GM08714 (cell line): ENCODE results near the gene IRF4.
A peak's percentile ranks its signal among the peaks of the same experiment; 100 is the strongest.

Source experiments
- H3K4me3 ChIP-seq: fragments of 200-500 bp; sonication (Bioruptor generic); 2 replicates; pipeline ENCODE4 v1.5.1; 2014; ENCODE audit warnings: mild to moderate bottlenecking, low read length, inconsistent platforms
- ZNF274 ChIP-seq: IDR thresholded peaks from 2 replicates; pipeline ENCODE4 v1.6.1; 2012; ENCODE audit warnings: mild to moderate bottlenecking, low read depth, low read length

The IRF4 gene

GRCh38 chr6:401994-402640 lies 10.6 kb downstream of the IRF4 start:
- TF ChIP-seq ZNF274, result no peak
- H3K4me3 ChIP-seq, result peak overlapping the region; percentile 17; the same call in 1 of the 2 replicates

- TF ChIP-seq ZNF274, result no peak
- H3K4me3 ChIP-seq, result peak overlapping the region; percentile 9; the same call in 1 of the 2 replicates
These were observed 11.5 kb downstream of the IRF4 start for GRCh38 chr6:402901-403658.

GRCh38 chr6:403659-404655 lies 12.4 kb downstream of the IRF4 start:
- H3K4me3 ChIP-seq, result peak overlapping the region; percentile 15; the same call in 1 of the 2 replicates
- TF ChIP-seq ZNF274, result no peak

GRCh38 chr6:404685-405423 lies 13.3 kb downstream of the IRF4 start:
- TF ChIP-seq ZNF274, result no peak

GRCh38 chr6:408148-408547 lies 16.6 kb downstream of the IRF4 start:
- no peak overlapping the region for H3K4me3 ChIP-seq
- TF ChIP-seq ZNF274, result no peak

More at GRCh38 chr6:404685-405423, 13.3 kb downstream of the IRF4 start:
- no peak overlapping the region; the same call in 1 of the 2 replicates for H3K4me3 ChIP-seq

- TF ChIP-seq ZNF274, result no peak
- H3K4me3 ChIP-seq, result no peak overlapping the region
These were observed 17.1 kb downstream of the IRF4 start for GRCh38 chr6:408599-409102.

GRCh38 chr6:409370-409972 lies 17.9 kb downstream of the IRF4 start:
- no peak for TF ChIP-seq ZNF274
- no peak overlapping the region for H3K4me3 ChIP-seq

GRCh38 chr6:410555-411395 lies 19.2 kb downstream of the IRF4 start:
- TF ChIP-seq ZNF274, result no peak
- H3K4me3 ChIP-seq, result no peak overlapping the region

- TF ChIP-seq ZNF274, result no peak
These were observed 20.0 kb downstream of the IRF4 start for GRCh38 chr6:411402-412145.

GRCh38 chr6:412146-412886 lies 20.8 kb downstream of the IRF4 start:
- H3K4me3 ChIP-seq, result no peak overlapping the region
- no peak for TF ChIP-seq ZNF274

More at GRCh38 chr6:411402-412145, 20.0 kb downstream of the IRF4 start:
- no peak overlapping the region for H3K4me3 ChIP-seq

GRCh38 chr6:414447-414846 lies 22.9 kb downstream of the IRF4 start:
- no peak overlapping the region for H3K4me3 ChIP-seq
- TF ChIP-seq ZNF274, result no peak
